HL-60 (cell line): ENCODE data around the gene PARD3.

Experiments used
- DNase-seq, 2 experiments: peaks; one replicate each; pipeline ENCODE4 v3.0.0-alpha.2; 2010 to 2020; ENCODE audit warnings: low read depth in 1 of 2, low spot score in 1 of 2
- H3K27ac ChIP-seq: fragments of 250-450 bp; sonication (Bioruptor Pico); replicated peaks from 2 replicates; pipeline ENCODE4 v1.5.1; 2020; ENCODE audit warnings: mild to moderate bottlenecking, moderate library complexity
- H3K27me3 ChIP-seq: fragments of 250-450 bp; sonication (Bioruptor Pico); 2 replicates; pipeline ENCODE4 v1.5.1; 2021; ENCODE audit warnings: mild to moderate bottlenecking, moderate library complexity; ENCODE audit not compliant: insufficient read depth, poor library complexity, severe bottlenecking
- H3K4me3 ChIP-seq: replicated peaks from 2 replicates; pipeline ENCODE4 v1.5.1; 2011; ENCODE audit warnings: mild to moderate bottlenecking, control low read depth, low read length; ENCODE audit not compliant: insufficient read depth
- CTCF ChIP-seq: IDR thresholded peaks from one replicate; pipeline ENCODE4 v1.5.1; 2011; ENCODE audit warnings: low read length, control low read depth, inconsistent platforms; ENCODE audit not compliant: insufficient read depth
- GABPA ChIP-seq: IDR thresholded peaks from 2 replicates; pipeline ENCODE4 v1.6.1; 2012; ENCODE audit warnings: low read depth
- POLR2AphosphoS5 ChIP-seq: IDR thresholded peaks from 2 replicates; pipeline ENCODE4 v1.6.1; 2012; ENCODE audit warnings: low read depth
- SPI1 ChIP-seq: IDR thresholded peaks from 2 replicates; pipeline ENCODE4 v1.6.1; 2012; ENCODE audit warnings: low read depth, mild to moderate bottlenecking, borderline replicate concordance
- TF ChIP-seq, protein P1 (sequence below): IDR thresholded peaks from 2 replicates; pipeline ENCODE4 v1.6.1; 2012; ENCODE audit warnings: low read depth; ENCODE audit not compliant: insufficient replicate concordance

PARD3 gene

GRCh38 chr10:34748767-34749166 lies 66.3 kb downstream of the PARD3 start:
- Histone ChIP-seq H3K27ac (no peak overlapping the region), H3K4me3 (no peak overlapping the region), H3K27me3 (no peaks in the 10 kb centered on the region)
- no peak for DNase-seq
- TF ChIP-seq GABPA (no peak), CTCF (no peak), POLR2AphosphoS5 (no peak), SPI1 (no peak)
- TF ChIP-seq, protein P1, sequence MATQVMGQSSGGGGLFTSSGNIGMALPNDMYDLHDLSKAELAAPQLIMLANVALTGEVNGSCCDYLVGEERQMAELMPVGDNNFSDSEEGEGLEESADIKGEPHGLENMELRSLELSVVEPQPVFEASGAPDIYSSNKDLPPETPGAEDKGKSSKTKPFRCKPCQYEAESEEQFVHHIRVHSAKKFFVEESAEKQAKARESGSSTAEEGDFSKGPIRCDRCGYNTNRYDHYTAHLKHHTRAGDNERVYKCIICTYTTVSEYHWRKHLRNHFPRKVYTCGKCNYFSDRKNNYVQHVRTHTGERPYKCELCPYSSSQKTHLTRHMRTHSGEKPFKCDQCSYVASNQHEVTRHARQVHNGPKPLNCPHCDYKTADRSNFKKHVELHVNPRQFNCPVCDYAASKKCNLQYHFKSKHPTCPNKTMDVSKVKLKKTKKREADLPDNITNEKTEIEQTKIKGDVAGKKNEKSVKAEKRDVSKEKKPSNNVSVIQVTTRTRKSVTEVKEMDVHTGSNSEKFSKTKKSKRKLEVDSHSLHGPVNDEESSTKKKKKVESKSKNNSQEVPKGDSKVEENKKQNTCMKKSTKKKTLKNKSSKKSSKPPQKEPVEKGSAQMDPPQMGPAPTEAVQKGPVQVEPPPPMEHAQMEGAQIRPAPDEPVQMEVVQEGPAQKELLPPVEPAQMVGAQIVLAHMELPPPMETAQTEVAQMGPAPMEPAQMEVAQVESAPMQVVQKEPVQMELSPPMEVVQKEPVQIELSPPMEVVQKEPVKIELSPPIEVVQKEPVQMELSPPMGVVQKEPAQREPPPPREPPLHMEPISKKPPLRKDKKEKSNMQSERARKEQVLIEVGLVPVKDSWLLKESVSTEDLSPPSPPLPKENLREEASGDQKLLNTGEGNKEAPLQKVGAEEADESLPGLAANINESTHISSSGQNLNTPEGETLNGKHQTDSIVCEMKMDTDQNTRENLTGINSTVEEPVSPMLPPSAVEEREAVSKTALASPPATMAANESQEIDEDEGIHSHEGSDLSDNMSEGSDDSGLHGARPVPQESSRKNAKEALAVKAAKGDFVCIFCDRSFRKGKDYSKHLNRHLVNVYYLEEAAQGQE = no peak

DNA sequence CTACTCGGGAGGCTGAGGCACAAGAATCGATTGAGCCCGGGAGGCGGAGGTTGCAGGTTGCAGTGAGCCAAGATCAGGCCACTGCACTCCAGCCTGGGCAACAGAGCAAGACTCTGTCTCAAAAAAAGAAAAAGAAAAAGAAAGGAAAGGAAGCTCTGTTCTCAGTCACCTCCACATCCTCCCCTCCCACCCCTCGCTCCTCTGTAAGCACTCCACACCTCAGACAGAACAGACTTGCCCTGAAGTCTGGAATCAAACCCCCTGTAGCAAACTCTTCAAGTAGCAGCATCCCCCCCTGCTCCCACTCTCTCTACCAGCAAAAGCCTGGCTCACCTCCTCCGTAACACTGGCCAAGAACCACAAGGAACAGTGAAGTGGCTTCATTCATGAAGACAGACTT lies 66.7 kb downstream of the PARD3 start:
- Histone ChIP-seq H3K27ac (no peak overlapping the region), H3K4me3 (no peak overlapping the region), H3K27me3 (no peaks in the 10 kb centered on the region)
- TF ChIP-seq SPI1 (no peak), CTCF (no peak), POLR2AphosphoS5 (no peak), GABPA (no peak)
- TF ChIP-seq, protein P1 = no peak
- DNase-seq = no peak

- TF ChIP-seq GABPA (no peak), POLR2AphosphoS5 (no peak), CTCF (no peak), SPI1 (no peak)
- Histone ChIP-seq H3K4me3 (no peak overlapping the region), H3K27ac (no peak overlapping the region), H3K27me3 (no peaks in the 10 kb centered on the region)
- DNase-seq = no peak
Observed at GRCh38 chr10:34746094-34746493, 69.0 kb downstream of the PARD3 start.

DNA sequence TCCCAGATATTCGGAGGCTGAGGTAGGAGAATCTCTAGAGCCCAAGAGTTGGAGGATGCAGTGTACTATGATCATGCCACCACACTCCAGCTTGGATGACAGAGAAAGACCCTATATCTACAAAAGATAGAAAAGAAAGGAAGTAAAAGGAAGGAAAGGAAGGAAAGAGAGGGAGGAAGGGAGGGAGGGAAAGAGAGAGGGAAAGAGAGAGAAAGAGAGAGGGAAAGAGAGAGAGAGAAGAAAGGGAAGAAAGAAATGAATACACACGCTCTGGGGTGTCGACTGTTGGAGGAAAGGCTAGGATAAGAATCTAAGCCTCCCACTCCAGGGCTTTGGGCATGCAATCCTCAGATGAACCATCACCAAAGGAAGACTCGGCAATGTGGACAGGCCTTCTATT lies 69.9 kb downstream of the PARD3 start:
- Histone ChIP-seq H3K27me3 (no peaks in the 10 kb centered on the region), H3K27ac (no peak overlapping the region), H3K4me3 (no peak overlapping the region)
- DNase-seq = no peak
- no peak for TF ChIP-seq CTCF
- TF ChIP-seq SPI1 = no peak
- TF ChIP-seq, protein P1 = no peak
- no peak for TF ChIP-seq GABPA
- TF ChIP-seq POLR2AphosphoS5 = no peak
